Measurements from ENCODE around the gene F8.

DNA sequence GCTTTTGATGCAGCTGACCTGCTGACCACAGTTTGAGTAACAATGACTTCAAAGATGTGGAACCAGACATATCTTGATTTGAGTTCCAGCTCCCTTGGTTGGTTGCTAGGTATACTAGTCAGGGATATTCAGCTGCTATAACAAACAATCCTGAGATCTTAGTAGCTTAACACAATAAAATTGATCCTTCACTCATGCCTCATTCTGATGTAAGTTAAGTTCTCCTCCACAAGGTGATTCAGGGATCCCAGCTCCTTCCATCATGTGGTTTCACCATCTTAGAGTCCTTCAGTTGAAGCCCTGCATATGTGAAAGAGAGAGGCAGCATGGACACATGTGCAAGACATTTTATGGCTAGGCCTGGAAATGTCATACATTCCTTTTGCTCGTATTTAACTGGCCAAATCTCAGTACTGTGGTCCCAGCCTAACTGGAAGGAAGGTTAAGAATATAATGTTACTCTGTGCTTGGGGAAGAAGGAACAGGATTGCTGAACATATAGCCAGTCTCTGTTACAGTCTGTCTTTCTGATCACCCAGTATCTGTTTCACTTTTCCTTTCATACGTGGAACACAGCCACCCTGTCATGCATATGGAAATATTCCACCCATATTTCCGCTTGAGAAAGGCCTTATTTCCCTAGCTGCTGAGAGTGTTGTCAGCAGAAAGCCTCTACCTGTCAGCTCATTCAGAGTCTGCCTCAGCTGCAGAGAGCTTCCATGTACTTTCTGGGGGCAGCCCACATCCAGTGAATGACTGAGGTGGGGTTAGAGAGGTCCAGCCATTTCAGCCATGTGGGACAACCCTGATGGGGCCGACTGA lies 195.1 kb downstream of the F8 start:
- TF ChIP-seq, protein P1, sequence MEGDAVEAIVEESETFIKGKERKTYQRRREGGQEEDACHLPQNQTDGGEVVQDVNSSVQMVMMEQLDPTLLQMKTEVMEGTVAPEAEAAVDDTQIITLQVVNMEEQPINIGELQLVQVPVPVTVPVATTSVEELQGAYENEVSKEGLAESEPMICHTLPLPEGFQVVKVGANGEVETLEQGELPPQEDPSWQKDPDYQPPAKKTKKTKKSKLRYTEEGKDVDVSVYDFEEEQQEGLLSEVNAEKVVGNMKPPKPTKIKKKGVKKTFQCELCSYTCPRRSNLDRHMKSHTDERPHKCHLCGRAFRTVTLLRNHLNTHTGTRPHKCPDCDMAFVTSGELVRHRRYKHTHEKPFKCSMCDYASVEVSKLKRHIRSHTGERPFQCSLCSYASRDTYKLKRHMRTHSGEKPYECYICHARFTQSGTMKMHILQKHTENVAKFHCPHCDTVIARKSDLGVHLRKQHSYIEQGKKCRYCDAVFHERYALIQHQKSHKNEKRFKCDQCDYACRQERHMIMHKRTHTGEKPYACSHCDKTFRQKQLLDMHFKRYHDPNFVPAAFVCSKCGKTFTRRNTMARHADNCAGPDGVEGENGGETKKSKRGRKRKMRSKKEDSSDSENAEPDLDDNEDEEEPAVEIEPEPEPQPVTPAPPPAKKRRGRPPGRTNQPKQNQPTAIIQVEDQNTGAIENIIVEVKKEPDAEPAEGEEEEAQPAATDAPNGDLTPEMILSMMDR (IDR thresholded peaks at IDR 0.05): no peak
- no peak for TF ChIP-seq POLR2A (IDR thresholded peaks at IDR 0.05)
